HepG2 (cell line): ENCODE results near the gene FAM3D. TPM values are rescaled to one million over a fixed set of nuclear protein-coding genes. Genes with fewer than 3 reads are reported as not detected.

Experiments
- ATAC-seq: fragments of 200-7000 bp; cut with Tn5 transposase; 3 replicates; pipeline ENCODE4 v1.9.1; 2020; ENCODE audit warnings: mild to moderate bottlenecking, moderate library complexity
- BruUV-seq: library from RNA; stranded (reverse); fragments of 400-500 nt; replicated peaks from 2 replicates; lab custom pipeline; 2021; lab: Mats Ljungman, UMichigan
- CTCF ChIA-PET: fragments of 300-600 bp; formaldehyde crosslinking; extraction: SDS; loops from one replicate; lab custom pipeline; 2021; ENCODE audit warnings: low total read pairs, inconsistent platforms, low intra/inter-chr PET ratio; lab: Yijun Ruan, JAX
- POLR2A ChIA-PET: fragments of 350-600 bp; sonication (Branson Sonifier 250); formaldehyde crosslinking; loops from one replicate; lab custom pipeline; 2020; ENCODE audit warnings: antibody characterized with exemption, inconsistent platforms; lab: Yijun Ruan, JAX
- DNase-seq: peaks from one replicate; pipeline ENCODE4 v3.0.0-alpha.2; 2015; ENCODE audit warnings: low spot score
- FAIRE-seq: peaks from 3 replicates; lab custom pipeline; 2011; peaks lifted over from hg19 to GRCh38; lab: Jason Lieb, UNC
- H2AFZ ChIP-seq: one replicate; pipeline ENCODE4 v1.6.1; 2011; ENCODE audit warnings: low read length, inconsistent platforms
- H3K27ac ChIP-seq: fragments of 300-600 bp; 3 replicates; pipeline ENCODE4 v1.8.0; 2011; ENCODE audit warnings: mixed run types, mild to moderate bottlenecking, mixed read lengths, low read length, inconsistent platforms; ENCODE audit not compliant: insufficient read depth; ENCODE audit errors: extremely low read length
- H3K27me3 ChIP-seq, 2 experiments: fragments of 200-600 bp in 1 of 2; 2 replicates in 1 of 2; 3 replicates in 1 of 2; pipeline versions ENCODE4 v1.6.0 to v1.8.0; 2011; ENCODE audit warnings: low read length in 2 of 2, mild to moderate bottlenecking in 2 of 2, moderate library complexity in 2 of 2, inconsistent platforms in 1 of 2; ENCODE audit not compliant: insufficient read depth in 2 of 2, control insufficient read depth in 1 of 2
- H3K36me3 ChIP-seq, 2 experiments: fragments of 200-600 bp in 1 of 2; replicated peaks in 1 of 2; 2 replicates in 1 of 2; 3 replicates in 1 of 2; pipeline versions ENCODE4 v1.5.1 to v1.8.0; 2011; ENCODE audit warnings: low read length in 2 of 2, inconsistent platforms in 1 of 2; ENCODE audit not compliant: insufficient read depth in 2 of 2, control insufficient read depth in 1 of 2
- H3K4me1 ChIP-seq: 2 replicates; pipeline ENCODE4 v1.5.1; 2012; ENCODE audit warnings: low read length, inconsistent platforms; ENCODE audit not compliant: insufficient read depth
- H3K4me2 ChIP-seq: 2 replicates; pipeline ENCODE4 v1.6.0; 2011; ENCODE audit warnings: low read depth, low read length, inconsistent platforms
- H3K4me3 ChIP-seq, 3 experiments: fragments of 200-600 bp in 1 of 3; sonication (generic), shearing (Covaris generic) in 1 of 3; replicated peaks in 1 of 3; 2 replicates each; pipeline ENCODE4 v1.5.1; 2011 to 2016; ENCODE audit warnings: low read length in 3 of 3, inconsistent platforms in 2 of 3, low read depth in 2 of 3, mild to moderate bottlenecking in 2 of 3, control low read depth in 1 of 3, mixed read lengths in 1 of 3; ENCODE audit not compliant: insufficient read depth in 1 of 3
- H3K79me2 ChIP-seq: one replicate; pipeline ENCODE4 v1.6.1; 2011; ENCODE audit warnings: low read length, inconsistent platforms; ENCODE audit not compliant: insufficient read depth
- H3K9ac ChIP-seq: 2 replicates; pipeline ENCODE4 v1.6.0; 2011; ENCODE audit warnings: mild to moderate bottlenecking, low read depth, low read length, inconsistent platforms; ENCODE audit not compliant: insufficient read depth
- H3K9me3 ChIP-seq: 2 replicates; pipeline ENCODE4 v1.5.1; 2012; ENCODE audit warnings: mild to moderate bottlenecking, low read length
- H4K20me1 ChIP-seq: 2 replicates; pipeline ENCODE4 v1.6.0; 2011; ENCODE audit warnings: inconsistent platforms, mild to moderate bottlenecking, low read length, moderate library complexity; ENCODE audit not compliant: insufficient read depth
- CENPT ChIP-seq: sonication (generic); formaldehyde crosslinking; IDR thresholded peaks from 2 replicates; pipeline ENCODE4 v1.8.0; 2022; ENCODE audit warnings: low read depth, mild to moderate bottlenecking, moderate library complexity, missing genetic modification reagents
- CSRNP2 ChIP-seq: sonication (generic); formaldehyde crosslinking; conservative IDR thresholded peaks from 2 replicates; pipeline ENCODE4 v1.8.0; 2022; ENCODE audit warnings: low read depth, missing genetic modification reagents
- FOXA1 ChIP-seq, 2 experiments: fragments of 450-650 bp in 1 of 2; sonication (generic) in 1 of 2; formaldehyde crosslinking in 1 of 2; IDR thresholded peaks; 2 replicates each; pipeline versions ENCODE4 v1.4.0 to v1.6.1; 2016 to 2020; ENCODE audit warnings: missing genetic modification reagents in 1 of 2
- MLLT10 ChIP-seq: sonication (generic); formaldehyde crosslinking; IDR thresholded peaks from 2 replicates; pipeline ENCODE4 v1.4.0; 2020; ENCODE audit warnings: missing genetic modification reagents
- NFATC3 ChIP-seq: sonication (generic); formaldehyde crosslinking; IDR thresholded peaks from 2 replicates; pipeline ENCODE4 v1.5.1; 2020; ENCODE audit warnings: mild to moderate bottlenecking, missing genetic modification reagents
- RBFOX2 ChIP-seq: fragments of 200-400 bp; formaldehyde crosslinking; IDR thresholded peaks from 2 replicates; pipeline ENCODE4 v1.6.1; 2017; ENCODE audit warnings: low read depth, mild to moderate bottlenecking, low read length
- RBM39 ChIP-seq: fragments of 200-400 bp; formaldehyde crosslinking; IDR thresholded peaks from one replicate; pipeline ENCODE4 v1.6.1; 2018; ENCODE audit warnings: antibody characterized with exemption, mild to moderate bottlenecking, low read depth, low read length; ENCODE audit not compliant: poor library complexity, severe bottlenecking
- SIX4 ChIP-seq: sonication (generic); formaldehyde crosslinking; IDR thresholded peaks from 2 replicates; pipeline ENCODE4 v1.4.0; 2020; ENCODE audit warnings: missing genetic modification reagents
- TBP ChIP-seq: sonication (generic); formaldehyde crosslinking; IDR thresholded peaks from 2 replicates; pipeline ENCODE4 v1.5.0; 2020; ENCODE audit warnings: missing genetic modification reagents
- TRIM24 ChIP-seq: sonication (generic); formaldehyde crosslinking; IDR thresholded peaks from 2 replicates; pipeline ENCODE4 v1.8.0; 2022; ENCODE audit warnings: mild to moderate bottlenecking, missing genetic modification reagents
- ZFP36 ChIP-seq: fragments of 150-350 bp; IDR thresholded peaks from 2 replicates; pipeline ENCODE4 v1.6.1; 2018; ENCODE audit warnings: borderline replicate concordance, low read length, low read depth; ENCODE audit not compliant: partially characterized antibody
- ZNF317 ChIP-seq: sonication (generic); formaldehyde crosslinking; IDR thresholded peaks from 2 replicates; pipeline ENCODE4 v1.5.0; 2020; ENCODE audit warnings: mild to moderate bottlenecking, missing genetic modification reagents
- ZNF564 ChIP-seq: sonication (generic); formaldehyde crosslinking; IDR thresholded peaks from 2 replicates; pipeline ENCODE4 v1.8.1; 2023; ENCODE audit warnings: mild to moderate bottlenecking, missing genetic modification reagents
- ZNF672 ChIP-seq: sonication (generic); formaldehyde crosslinking; IDR thresholded peaks from 2 replicates; pipeline ENCODE4 v1.8.1; 2022; ENCODE audit warnings: missing genetic modification reagents
- ZNF75D ChIP-seq: sonication (generic); formaldehyde crosslinking; IDR thresholded peaks from 2 replicates; pipeline ENCODE4 v1.8.1; 2023; ENCODE audit warnings: missing genetic modification reagents, mild to moderate bottlenecking, borderline replicate concordance
- ZNF777 ChIP-seq: sonication (generic); formaldehyde crosslinking; IDR thresholded peaks from 2 replicates; pipeline ENCODE4 v1.4.0; 2020; ENCODE audit warnings: missing genetic modification reagents
- WGBS: methylation state at CpG from one replicate; pipeline ENCODE4 v1.1.6; 2017; ENCODE audit warnings: low lambda C conversion rate; 5-methylcytosine and 5-hydroxymethylcytosine counted together
- in situ Hi-C: cut with HindIII; loops from 2 replicates; pipeline ENCODE4 v1.10.0; 2017; ENCODE audit warnings: low pct_unique_long_range_greater_than_20kb; ENCODE audit not compliant: extremely low pct_ligation_motif_present
- intact Hi-C: fragments of 100-400 bp; cut with micrococcal nuclease; formaldehyde crosslinking; loops from one replicate; pipeline ENCODE4 v1.10.0; 2022; ENCODE audit not compliant: unreplicated experiment
- polyA plus RNA-seq, 8 experiments: library from polyadenylated mRNA; depleted of rRNA in 3 of 8; stranded (reverse) in 7 of 8; unstranded in 1 of 8; fragments of >200 nt; fragmentation: Illumina TruSeq in 4 of 8; extraction: Trizol in 4 of 8; gene quantifications; 2 replicates each; pipeline versions ENCODE4 v1.2.1 to v1.2.3, GENCODE V29; 2011 to 2016; ENCODE audit warnings: low read depth in 4 of 8, missing spikeins in 1 of 8, mixed read lengths in 1 of 8; ENCODE audit not compliant: insufficient read depth in 1 of 8
- total RNA-seq, 5 experiments: library from RNA; depleted of rRNA; stranded (reverse); fragments of >200 nt; fragmentation: Illumina TruSeq; extraction: Trizol; gene quantifications; 2 replicates each; pipeline ENCODE4 v1.2.3, GENCODE V29; 2016; ENCODE audit warnings: low read depth in 1 of 5
- TF ChIP-seq, protein P1 (sequence below): sonication (generic); formaldehyde crosslinking; IDR thresholded peaks from 2 replicates; pipeline ENCODE4 v1.5.1; 2020; ENCODE audit warnings: mild to moderate bottlenecking, missing genetic modification reagents, borderline replicate concordance
- TF ChIP-seq, protein P2 (sequence below), 2 experiments: fragments of 450-650 bp in 1 of 2; sonication (generic) in 1 of 2; formaldehyde crosslinking; IDR thresholded peaks; 2 replicates each; pipeline versions ENCODE4 v1.5.0 to v1.8.0; 2020 to 2022; ENCODE audit warnings: mild to moderate bottlenecking in 1 of 2, missing genetic modification reagents in 1 of 2

FAM3D gene
- total and polyA plus RNA-seq, 2 of the 13 experiments (the other 11 are each of a cell fraction or from before 2014, with no cell fraction given) = not detected

DNA sequence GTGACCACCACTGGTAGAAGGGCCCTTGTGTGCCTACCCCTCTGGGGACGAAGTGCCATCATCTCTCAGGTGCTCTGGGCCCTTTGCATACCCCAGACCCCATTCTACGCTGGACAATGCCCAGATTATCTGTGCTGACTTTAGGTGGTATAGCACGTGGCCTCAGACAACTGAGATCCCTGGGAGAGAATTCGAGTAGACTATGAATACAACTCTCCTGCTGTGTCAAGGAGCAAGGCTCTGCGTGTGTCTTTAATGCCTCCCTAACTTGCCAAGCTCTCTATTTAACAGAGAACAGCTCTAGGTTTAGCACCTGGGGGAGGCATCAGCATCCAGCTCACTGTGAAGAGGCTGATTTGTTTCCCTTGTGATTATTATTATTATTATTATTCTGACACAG is 29.1 kb downstream of the FAM3D start:
- peaks cover 8 to 42% of the 10 kb centered on the region in 2 experiments; a peak in 4 of 5 replicates for H3K27me3 ChIP-seq
- in situ Hi-C loops = no loop called here
- ChIA-PET CTCF (no interaction called here), POLR2A (no interaction called here)
- H3K9ac ChIP-seq = no peak overlapping the region
- no TSS peak for BruUV-seq
- H3K36me3 ChIP-seq = no peaks in the 10 kb centered on the region
- no peak for FAIRE-seq
- no peak for ATAC-seq
- no peak for TF ChIP-seq RBM39
- TF ChIP-seq MLLT10 (CRISPR knock-in tag) = no peak
- TF ChIP-seq TBP = no peak
- no peak for TF ChIP-seq CSRNP2 (CRISPR knock-in tag)
- TF ChIP-seq RBFOX2 = no peak
- no peak for TF ChIP-seq ZNF317
- TF ChIP-seq ZFP36 = no peak
- no peak for TF ChIP-seq ZNF564
- no peak for TF ChIP-seq ZNF777 (CRISPR knock-in tag)
- TF ChIP-seq NFATC3 (CRISPR knock-in tag) = no peak
- TF ChIP-seq ZNF75D (CRISPR knock-in tag) = no peak
- TF ChIP-seq, protein P1, sequence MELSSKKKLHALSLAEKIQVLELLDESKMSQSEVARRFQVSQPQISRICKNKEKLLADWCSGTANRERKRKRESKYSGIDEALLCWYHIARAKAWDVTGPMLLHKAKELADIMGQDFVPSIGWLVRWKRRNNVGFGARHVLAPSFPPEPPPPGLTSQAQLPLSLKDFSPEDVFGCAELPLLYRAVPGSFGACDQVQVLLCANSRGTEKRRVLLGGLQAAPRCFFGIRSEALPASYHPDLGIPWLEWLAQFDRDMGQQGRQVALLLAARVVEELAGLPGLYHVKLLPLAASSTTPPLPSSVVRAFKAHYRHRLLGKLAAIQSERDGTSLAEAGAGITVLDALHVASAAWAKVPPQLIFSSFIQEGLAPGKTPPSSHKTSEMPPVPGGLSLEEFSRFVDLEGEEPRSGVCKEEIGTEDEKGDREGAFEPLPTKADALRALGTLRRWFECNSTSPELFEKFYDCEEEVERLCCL (CRISPR knock-in tag) = no peak
- no peak for TF ChIP-seq CENPT (CRISPR knock-in tag)
- no peak for TF ChIP-seq ZNF672 (CRISPR knock-in tag)
- TF ChIP-seq, protein P2, sequence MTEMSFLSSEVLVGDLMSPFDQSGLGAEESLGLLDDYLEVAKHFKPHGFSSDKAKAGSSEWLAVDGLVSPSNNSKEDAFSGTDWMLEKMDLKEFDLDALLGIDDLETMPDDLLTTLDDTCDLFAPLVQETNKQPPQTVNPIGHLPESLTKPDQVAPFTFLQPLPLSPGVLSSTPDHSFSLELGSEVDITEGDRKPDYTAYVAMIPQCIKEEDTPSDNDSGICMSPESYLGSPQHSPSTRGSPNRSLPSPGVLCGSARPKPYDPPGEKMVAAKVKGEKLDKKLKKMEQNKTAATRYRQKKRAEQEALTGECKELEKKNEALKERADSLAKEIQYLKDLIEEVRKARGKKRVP (CRISPR knock-in tag; IDR thresholded peaks at IDR 0.05) = no peak
- no peak for TF ChIP-seq SIX4 (CRISPR knock-in tag)
- no peak for TF ChIP-seq TRIM24 (CRISPR knock-in tag)
- no peak for TF ChIP-seq FOXA1 (IDR thresholded peaks at IDR 0.05)
- TF ChIP-seq FOXA1 (CRISPR knock-in tag; IDR thresholded peaks at IDR 0.05) = no peak
- no peaks in the 10 kb centered on the region for H3K79me2 ChIP-seq
- 0% methylated on average over 2 of the region's 5 CpGs for WGBS
- intact Hi-C loops = no loop called here
- no peak overlapping the region for H3K27ac ChIP-seq
- no peak overlapping the region for H3K4me2 ChIP-seq
- H4K20me1 ChIP-seq = no peaks in the 10 kb centered on the region
- H3K4me3 ChIP-seq = no peak overlapping the region
- H3K4me1 ChIP-seq = no peaks in the 10 kb centered on the region
- H2AFZ ChIP-seq = no peak overlapping the region
- no peaks in the 10 kb centered on the region for H3K9me3 ChIP-seq
- DNase-seq = no peak
